Colonic mucosa (tissue), 4 donors: ENCODE results near the gene VIL1. TPM values are rescaled to one million over a fixed set of nuclear protein-coding genes. Genes with fewer than 3 reads are reported as not detected.
A peak's percentile ranks its signal among the peaks of the same experiment; 100 is the strongest.

ENCODE experiments used
- DNase-seq: peaks from one replicate; pipeline ENCODE4 v3.0.0-alpha.2; 2020
- H3K27ac ChIP-seq: fragments of 200-600 bp; one replicate; pipeline ENCODE4 v1.8.0; 2021
- H3K27me3 ChIP-seq: fragments of 200-600 bp; one replicate; pipeline ENCODE4 v1.8.0; 2021
- H3K36me3 ChIP-seq: fragments of 200-600 bp; one replicate; pipeline ENCODE4 v1.8.0; 2021
- H3K4me1 ChIP-seq: fragments of 200-600 bp; one replicate; pipeline ENCODE4 v1.8.0; 2021; ENCODE audit warnings: mild to moderate bottlenecking
- H3K4me3 ChIP-seq: fragments of 200-600 bp; one replicate; pipeline ENCODE4 v1.8.0; 2021
- H3K9ac ChIP-seq, 2 donors: one replicate each; pipeline ENCODE4 v1.7.0; 2013; ENCODE audit warnings: control low read depth in 2 of 2, low read depth in 2 of 2, low read length in 2 of 2
- H3K9me3 ChIP-seq: fragments of 200-600 bp; one replicate; pipeline ENCODE4 v1.8.0; 2021
- CTCF ChIP-seq: fragments of 200-600 bp; IDR thresholded peaks from one replicate; pipeline ENCODE4 v1.8.0; 2022; ENCODE audit warnings: antibody characterized with exemption, mild to moderate bottlenecking
- intact Hi-C: fragments of 100-400 bp; cut with DNase I; formaldehyde crosslinking; loops from one replicate; pipeline ENCODE4 v1.14.1; 2022
- total RNA-seq, 2 donors: library from RNA; stranded (reverse); fragmentation: NEBNext Ultra II Directional in 1 of 2; extraction: Animal tissue kit (Norgen Biotek cat#: 25700) in 1 of 2; gene quantifications; one replicate each; pipeline ENCODE4 v1.2.1, GENCODE V29; 2021
- donor health status: healthy.
- donor health status: DM: no; HTN: no; CAD: no.
- donor health status: DM: no; HTN: no; CAD: no.

Gene VIL1
- total RNA-seq, 2 donors from 2014 or later = 545 to 634 TPM

GRCh38 chr2:218447072-218447471, 28.1 kb downstream of the VIL1 start:
- Histone ChIP-seq H3K4me1 (no peaks in the 10 kb centered on the region), H3K36me3 (no peaks in the 10 kb centered on the region)

GRCh38 chr2:218448934-218449333, 30.0 kb downstream of the VIL1 start:
- Histone ChIP-seq H3K9ac (no peak overlapping the region), H3K36me3 (no peaks in the 10 kb centered on the region), H3K4me1 (no peaks in the 10 kb centered on the region), H3K27me3 (no peaks in the 10 kb centered on the region), H3K4me3 (no peak overlapping the region), H3K27ac (peak overlapping the region; percentile 8), H3K9me3 (no peaks in the 10 kb centered on the region)
- intact Hi-C loops = no loop called here
- no peak for TF ChIP-seq CTCF
- peak; percentile 66 for DNase-seq

More at GRCh38 chr2:218447072-218447471, 28.1 kb downstream of the VIL1 start:
- Histone ChIP-seq H3K27me3 (no peaks in the 10 kb centered on the region), H3K4me3 (no peak overlapping the region), H3K9me3 (no peaks in the 10 kb centered on the region), H3K27ac (no peak overlapping the region), H3K9ac (no peak overlapping the region)
- no peak for DNase-seq
- intact Hi-C loops = no loop called here
- no peak for TF ChIP-seq CTCF

GRCh38 chr2:218452079-218452478, 33.2 kb downstream of the VIL1 start:
- TF ChIP-seq CTCF = no peak
- no peak overlapping the region for H3K27ac ChIP-seq
- intact Hi-C loops = no loop called here
- no peaks in the 10 kb centered on the region for H3K9me3 ChIP-seq
- DNase-seq = no peak
- H3K9ac ChIP-seq = no peak overlapping the region
- H3K4me3 ChIP-seq = no peak overlapping the region
- H3K36me3 ChIP-seq = peaks cover 6% of the 10 kb centered on the region
- H3K27me3 ChIP-seq = no peaks in the 10 kb centered on the region
- no peaks in the 10 kb centered on the region for H3K4me1 ChIP-seq

- H3K9ac ChIP-seq = no peak overlapping the region
- DNase-seq = no peak
- H3K27me3 ChIP-seq = no peaks in the 10 kb centered on the region
- intact Hi-C loops = no loop called here
- TF ChIP-seq CTCF = no peak
- no peak overlapping the region for H3K4me3 ChIP-seq
- H3K4me1 ChIP-seq = no peaks in the 10 kb centered on the region
- no peaks in the 10 kb centered on the region for H3K9me3 ChIP-seq
- H3K36me3 ChIP-seq = peaks cover 6% of the 10 kb centered on the region
- H3K27ac ChIP-seq = no peak overlapping the region
Observed at GRCh38 chr2:218456849-218457248, 37.9 kb downstream of the VIL1 start.

- intact Hi-C loops = no loop called here
- Histone ChIP-seq H3K9me3 (no peaks in the 10 kb centered on the region), H3K27ac (no peak overlapping the region), H3K9ac (no peak overlapping the region), H3K27me3 (no peaks in the 10 kb centered on the region), H3K4me1 (no peaks in the 10 kb centered on the region), H3K4me3 (no peak overlapping the region), H3K36me3 (peaks cover 6% of the 10 kb centered on the region)
- no peak for TF ChIP-seq CTCF
- no peak for DNase-seq
Observed at GRCh38 chr2:218458598-218458997, 39.7 kb downstream of the VIL1 start.
